ENCODE results near the gene CTDNEP1.

The CTDNEP1 gene

DNA sequence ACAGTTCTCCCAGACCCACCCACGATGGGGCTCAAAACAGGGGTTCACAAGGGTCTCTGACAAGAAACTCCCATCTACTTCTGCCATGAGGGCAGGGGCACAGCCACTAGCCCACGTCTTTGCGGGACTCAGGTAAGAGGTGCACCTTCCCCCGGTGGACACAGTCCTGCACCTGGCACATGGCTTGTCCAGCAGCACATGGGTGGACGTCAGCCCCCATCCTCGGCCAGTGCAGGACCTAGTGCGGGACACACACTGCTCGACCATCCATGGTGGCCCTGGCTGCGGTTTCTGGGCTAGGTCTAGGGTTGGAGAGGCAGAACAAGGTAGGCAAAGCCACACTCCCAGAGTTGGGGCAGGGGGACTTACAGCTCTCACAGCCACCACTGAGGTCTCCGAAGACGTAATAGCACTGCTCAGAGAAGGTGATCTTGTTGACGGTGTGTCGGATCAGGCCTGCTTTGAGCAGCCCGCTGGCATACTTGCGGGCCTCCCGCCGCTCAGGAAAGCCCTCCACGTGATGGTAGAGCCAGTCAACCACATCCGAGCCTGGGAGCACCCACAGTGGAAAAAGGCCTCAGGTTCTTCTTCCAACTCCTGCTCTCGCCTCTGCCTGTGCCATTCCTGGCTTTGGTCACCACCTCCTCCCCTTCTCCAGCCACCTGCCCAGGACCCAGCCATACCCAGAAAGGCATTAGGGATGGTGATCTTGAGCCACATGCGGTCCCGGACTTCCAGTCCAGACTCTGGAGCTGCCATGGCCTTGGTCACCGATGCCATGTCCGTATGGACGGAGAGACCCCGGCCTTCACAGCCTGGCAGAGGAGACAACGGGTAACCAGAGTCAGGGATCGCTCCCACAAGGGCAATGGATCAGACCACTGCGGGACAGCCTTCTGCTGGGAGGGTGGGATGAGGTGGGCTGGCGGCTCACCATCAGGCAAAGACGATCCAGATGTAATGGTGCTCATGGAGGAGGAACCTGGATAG is 24.5 kb downstream of the CTDNEP1 start:
- no peak for DNase-seq
- Histone ChIP-seq H3K27me3 (replicated peaks; ENCODE audit: control insufficient read depth, insufficient read depth, low read length, poor library complexity, severe bottlenecking) (no peaks in the 10 kb centered on the region), H3K4me3 (ENCODE audit: insufficient read depth, low read depth, low read length, poor library complexity, severe bottlenecking) (no peak overlapping the region), H3K36me3 (ENCODE audit: control insufficient read depth, insufficient read depth, low read length) (peaks cover 71% of the 10 kb centered on the region), H3K9me3 (ENCODE audit: control insufficient read depth, low read length) (no peaks in the 10 kb centered on the region), H3K27ac (ENCODE audit: insufficient read depth, low read length, poor library complexity, severe bottlenecking) (no peak overlapping the region), H3K4me1 (ENCODE audit: control insufficient read depth, insufficient read depth, low read length, poor library complexity, severe bottlenecking) (no peaks in the 10 kb centered on the region)

GRCh38 chr17:7225711-7226331 is 25.7 kb downstream of the CTDNEP1 start:
- DNase-seq = no peak
- no peak overlapping the region for H3K4me3 ChIP-seq (ENCODE audit: insufficient read depth, low read depth, low read length, poor library complexity, severe bottlenecking)
- H3K4me1 ChIP-seq (ENCODE audit: control insufficient read depth, insufficient read depth, low read length, poor library complexity, severe bottlenecking) = peaks cover under 1% of the 10 kb centered on the region
- no peak overlapping the region for H3K27ac ChIP-seq (ENCODE audit: insufficient read depth, low read length, poor library complexity, severe bottlenecking)
- H3K9me3 ChIP-seq (ENCODE audit: control insufficient read depth, low read length) = no peaks in the 10 kb centered on the region
- peaks cover 73% of the 10 kb centered on the region for H3K36me3 ChIP-seq (ENCODE audit: control insufficient read depth, insufficient read depth, low read length)
- no peaks in the 10 kb centered on the region for H3K27me3 ChIP-seq (replicated peaks; ENCODE audit: control insufficient read depth, insufficient read depth, low read length, poor library complexity, severe bottlenecking)

- H3K4me1 ChIP-seq (ENCODE audit: control insufficient read depth, insufficient read depth, low read length, poor library complexity, severe bottlenecking) = peaks cover 11% of the 10 kb centered on the region
- H3K27ac ChIP-seq (ENCODE audit: insufficient read depth, low read length, poor library complexity, severe bottlenecking) = no peak overlapping the region
- H3K4me3 ChIP-seq (ENCODE audit: insufficient read depth, low read depth, low read length, poor library complexity, severe bottlenecking) = no peak overlapping the region
- peaks cover 65% of the 10 kb centered on the region for H3K36me3 ChIP-seq (ENCODE audit: control insufficient read depth, insufficient read depth, low read length)
- DNase-seq = no peak
- no peaks in the 10 kb centered on the region for H3K27me3 ChIP-seq (replicated peaks; ENCODE audit: control insufficient read depth, insufficient read depth, low read length, poor library complexity, severe bottlenecking)
- no peaks in the 10 kb centered on the region for H3K9me3 ChIP-seq (ENCODE audit: control insufficient read depth, low read length)
These were observed 26.8 kb downstream of the CTDNEP1 start for GRCh38 chr17:7224661-7225111.

DNA sequence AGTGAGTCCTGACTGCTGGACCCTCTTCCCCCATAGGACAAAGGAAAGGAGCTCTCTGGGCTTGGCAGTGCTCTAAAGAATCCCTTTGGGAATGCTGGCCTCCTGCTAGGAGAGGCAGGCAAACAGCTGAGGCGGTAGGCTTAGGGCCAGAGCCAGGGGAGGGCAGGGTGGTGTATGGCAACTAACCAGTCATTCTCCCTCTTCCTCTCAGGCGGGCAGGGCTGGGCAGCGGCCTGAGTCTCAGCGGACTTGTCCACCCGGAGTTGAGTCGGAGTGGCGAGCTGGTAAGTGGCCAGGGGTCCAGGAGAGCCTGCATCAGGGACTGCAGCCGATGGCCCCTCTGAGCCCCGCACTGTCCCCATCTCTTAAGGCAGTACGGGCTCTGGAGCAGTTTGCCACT is 27.4 kb downstream of the CTDNEP1 start:
- Histone ChIP-seq H3K27ac (ENCODE audit: insufficient read depth, low read length, poor library complexity, severe bottlenecking) (no peak overlapping the region), H3K27me3 (replicated peaks; ENCODE audit: control insufficient read depth, insufficient read depth, low read length, poor library complexity, severe bottlenecking) (no peaks in the 10 kb centered on the region), H3K4me3 (ENCODE audit: insufficient read depth, low read depth, low read length, poor library complexity, severe bottlenecking) (no peak overlapping the region), H3K36me3 (ENCODE audit: control insufficient read depth, insufficient read depth, low read length) (peaks cover 60% of the 10 kb centered on the region), H3K9me3 (ENCODE audit: control insufficient read depth, low read length) (no peaks in the 10 kb centered on the region), H3K4me1 (ENCODE audit: control insufficient read depth, insufficient read depth, low read length, poor library complexity, severe bottlenecking) (peaks cover 17% of the 10 kb centered on the region)
- no peak for DNase-seq

GRCh38 chr17:7223375-7223774 is 28.2 kb downstream of the CTDNEP1 start:
- Histone ChIP-seq H3K9me3 (ENCODE audit: control insufficient read depth, low read length) (no peaks in the 10 kb centered on the region), H3K27me3 (replicated peaks; ENCODE audit: control insufficient read depth, insufficient read depth, low read length, poor library complexity, severe bottlenecking) (no peaks in the 10 kb centered on the region), H3K4me3 (ENCODE audit: insufficient read depth, low read depth, low read length, poor library complexity, severe bottlenecking) (no peak overlapping the region), H3K27ac (ENCODE audit: insufficient read depth, low read length, poor library complexity, severe bottlenecking) (no peak overlapping the region), H3K4me1 (ENCODE audit: control insufficient read depth, insufficient read depth, low read length, poor library complexity, severe bottlenecking) (peaks cover 17% of the 10 kb centered on the region), H3K36me3 (ENCODE audit: control insufficient read depth, insufficient read depth, low read length) (peaks cover 52% of the 10 kb centered on the region)
- DNase-seq = no peak

DNA sequence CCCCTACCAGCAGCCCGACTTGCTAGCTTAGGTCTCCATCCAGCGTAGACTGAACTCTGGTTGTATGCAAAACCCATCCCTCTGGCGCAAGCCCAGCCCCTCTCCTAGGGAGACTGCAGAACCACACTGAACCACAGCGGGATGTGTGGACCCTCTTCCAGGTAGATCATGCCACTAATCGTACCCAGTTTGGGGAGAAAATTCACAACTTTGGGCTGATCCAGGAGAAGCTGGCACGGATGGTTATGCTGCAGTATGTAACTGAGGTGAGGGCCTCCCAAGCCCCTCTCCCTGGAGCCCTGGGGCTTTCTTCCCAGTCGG is 28.6 kb downstream of the CTDNEP1 start:
- H3K4me3 ChIP-seq (ENCODE audit: insufficient read depth, low read depth, low read length, poor library complexity, severe bottlenecking) = no peak overlapping the region
- peaks cover 49% of the 10 kb centered on the region for H3K36me3 ChIP-seq (ENCODE audit: control insufficient read depth, insufficient read depth, low read length)
- H3K9me3 ChIP-seq (ENCODE audit: control insufficient read depth, low read length) = no peaks in the 10 kb centered on the region
- H3K27me3 ChIP-seq (replicated peaks; ENCODE audit: control insufficient read depth, insufficient read depth, low read length, poor library complexity, severe bottlenecking) = no peaks in the 10 kb centered on the region
- DNase-seq = no peak
- peaks cover 17% of the 10 kb centered on the region for H3K4me1 ChIP-seq (ENCODE audit: control insufficient read depth, insufficient read depth, low read length, poor library complexity, severe bottlenecking)
- no peak overlapping the region for H3K27ac ChIP-seq (ENCODE audit: insufficient read depth, low read length, poor library complexity, severe bottlenecking)

GRCh38 chr17:7222093-7222971 is 29.2 kb downstream of the CTDNEP1 start:
- H3K4me3 ChIP-seq (ENCODE audit: insufficient read depth, low read depth, low read length, poor library complexity, severe bottlenecking) = no peak overlapping the region
- H3K9me3 ChIP-seq (ENCODE audit: control insufficient read depth, low read length) = no peaks in the 10 kb centered on the region
- no peaks in the 10 kb centered on the region for H3K27me3 ChIP-seq (replicated peaks; ENCODE audit: control insufficient read depth, insufficient read depth, low read length, poor library complexity, severe bottlenecking)
- peaks cover 23% of the 10 kb centered on the region for H3K4me1 ChIP-seq (ENCODE audit: control insufficient read depth, insufficient read depth, low read length, poor library complexity, severe bottlenecking)
- H3K27ac ChIP-seq (ENCODE audit: insufficient read depth, low read length, poor library complexity, severe bottlenecking) = no peak overlapping the region
- DNase-seq = no peak
- H3K36me3 ChIP-seq (ENCODE audit: control insufficient read depth, insufficient read depth, low read length) = peaks cover 47% of the 10 kb centered on the region

DNA sequence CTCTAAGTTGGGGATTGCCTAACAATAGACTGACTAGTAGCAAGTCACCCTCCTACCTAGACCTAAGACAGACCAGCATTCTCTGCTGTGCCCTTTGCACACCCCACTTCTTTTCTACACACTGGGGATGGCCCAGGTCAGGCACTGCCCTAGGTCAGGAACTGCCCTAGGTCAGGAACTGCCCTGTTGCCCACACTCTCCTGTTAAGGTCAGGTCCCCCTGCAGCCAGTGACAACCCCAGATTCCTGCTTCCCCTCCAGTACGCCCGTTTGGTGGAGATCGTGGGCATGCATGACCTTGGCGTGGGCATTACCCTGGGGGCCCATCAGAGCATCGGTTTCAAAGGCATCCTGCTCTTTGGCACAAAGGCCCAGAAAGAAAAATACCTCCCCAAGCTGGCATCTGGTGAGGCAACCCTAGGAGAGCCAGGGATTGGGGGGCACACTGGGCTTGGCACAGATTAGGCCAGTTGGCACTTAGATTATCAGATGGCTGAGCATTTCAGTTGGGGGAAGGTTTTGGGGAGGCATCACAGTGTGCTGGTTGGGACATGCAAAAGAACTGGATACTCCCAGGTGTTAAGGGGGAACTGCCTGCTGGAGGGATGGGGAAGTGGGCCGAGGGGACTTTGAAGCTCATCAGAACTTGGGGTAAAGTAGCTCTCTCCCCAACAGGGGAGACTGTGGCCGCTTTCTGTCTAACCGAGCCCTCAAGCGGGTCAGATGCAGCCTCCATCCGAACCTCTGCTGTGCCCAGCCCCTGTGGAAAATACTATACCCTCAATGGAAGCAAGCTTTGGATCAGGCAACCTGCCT is 30.0 kb downstream of the CTDNEP1 start:
- H3K4me1 ChIP-seq (ENCODE audit: control insufficient read depth, insufficient read depth, low read length, poor library complexity, severe bottlenecking) = peaks cover 28% of the 10 kb centered on the region
- H3K9me3 ChIP-seq (ENCODE audit: control insufficient read depth, low read length) = no peaks in the 10 kb centered on the region
- H3K27me3 ChIP-seq (replicated peaks; ENCODE audit: control insufficient read depth, insufficient read depth, low read length, poor library complexity, severe bottlenecking) = no peaks in the 10 kb centered on the region
- peak overlapping the region; percentile 83 for H3K27ac ChIP-seq (ENCODE audit: insufficient read depth, low read length, poor library complexity, severe bottlenecking)
- no peak overlapping the region for H3K4me3 ChIP-seq (ENCODE audit: insufficient read depth, low read depth, low read length, poor library complexity, severe bottlenecking)
- DNase-seq = no peak
- H3K36me3 ChIP-seq (ENCODE audit: control insufficient read depth, insufficient read depth, low read length) = peaks cover 40% of the 10 kb centered on the region

GRCh38 chr17:7220593-7221277 is 30.8 kb downstream of the CTDNEP1 start:
- peaks cover 35% of the 10 kb centered on the region for H3K36me3 ChIP-seq (ENCODE audit: control insufficient read depth, insufficient read depth, low read length)
- peak; percentile 21 to 38 (median 25) for DNase-seq
- H3K9me3 ChIP-seq (ENCODE audit: control insufficient read depth, low read length) = no peaks in the 10 kb centered on the region
- peak overlapping the region; percentile 83 for H3K27ac ChIP-seq (ENCODE audit: insufficient read depth, low read length, poor library complexity, severe bottlenecking)
- H3K4me1 ChIP-seq (ENCODE audit: control insufficient read depth, insufficient read depth, low read length, poor library complexity, severe bottlenecking) = peaks cover 28% of the 10 kb centered on the region
- peak overlapping the region; percentile 91 for H3K4me3 ChIP-seq (ENCODE audit: insufficient read depth, low read depth, low read length, poor library complexity, severe bottlenecking)
- H3K27me3 ChIP-seq (replicated peaks; ENCODE audit: control insufficient read depth, insufficient read depth, low read length, poor library complexity, severe bottlenecking) = no peaks in the 10 kb centered on the region

Data from effector memory CD4-positive, alpha-beta T cell (primary cell).